Esophagus squamous epithelium (tissue), 5 donors: ENCODE results near the gene ITFG2. TPM values are rescaled to one million over a fixed set of nuclear protein-coding genes. Genes with fewer than 3 reads are reported as not detected.

ENCODE experiments used
- DNase-seq: peaks from one replicate; lab custom pipeline; 2025; lab: John Stamatoyannopoulos, UW
- H3K27ac ChIP-seq, 4 donors: fragments of 200-600 bp; sonication (generic); one replicate each; pipeline ENCODE4 v1.5.1; 2016 to 2019; ENCODE audit warnings: mild to moderate bottlenecking in 1 of 4
- H3K27me3 ChIP-seq, 4 donors: fragments of 200-600 bp; sonication (generic); 1 replicate in 3 of 4; 2 replicates in 1 of 4; pipeline versions ENCODE4 v1.5.1 to v1.6.0; 2017 to 2021; ENCODE audit warnings: antibody characterized with exemption in 1 of 4
- H3K36me3 ChIP-seq, 3 donors: fragments of 200-600 bp; sonication (generic); one replicate each; pipeline ENCODE4 v1.5.1; 2016 to 2019
- H3K4me1 ChIP-seq, 3 donors: fragments of 200-600 bp; sonication (generic); one replicate each; pipeline ENCODE4 v1.5.1; 2017 to 2019
- H3K4me3 ChIP-seq, 4 donors: fragments of 200-600 bp; sonication (generic); 1 replicate in 3 of 4; 2 replicates in 1 of 4; pipeline ENCODE4 v1.5.1; 2016 to 2019; ENCODE audit warnings: mild to moderate bottlenecking in 2 of 4, moderate library complexity in 1 of 4
- H3K9me3 ChIP-seq, 3 donors: fragments of 200-600 bp; sonication (generic); one replicate each; pipeline ENCODE4 v1.5.1; 2016 to 2019
- CTCF ChIP-seq, 6 experiments: fragments of 450-650 bp in 4 of 6; fragments of 200-600 bp in 2 of 6; sonication (generic) in 2 of 6; IDR thresholded peaks; one replicate each; pipeline ENCODE4 v1.5.1; 2016 to 2019; ENCODE audit warnings: antibody characterized with exemption in 6 of 6, mild to moderate bottlenecking in 4 of 6, moderate library complexity in 4 of 6
- POLR2A ChIP-seq, 4 donors: fragments of 450-650 bp; IDR thresholded peaks; one replicate each; pipeline ENCODE4 v1.6.1; 2017; ENCODE audit warnings: antibody characterized with exemption in 4 of 4, mild to moderate bottlenecking in 4 of 4, moderate library complexity in 3 of 4
- WGBS, 2 donors: methylation state at CpG; one replicate each; pipeline ENCODE4 v1.1.5; 2018; 5-methylcytosine and 5-hydroxymethylcytosine counted together
- intact Hi-C: fragments of 100-400 bp; cut with DNase I; formaldehyde crosslinking; loops from one replicate; pipeline ENCODE4 v1.15.0; 2022
- total RNA-seq, 4 donors: library from RNA; depleted of rRNA; stranded (reverse); fragments of >200 nt; gene quantifications; one replicate each; pipeline ENCODE4 v1.1.0, GENCODE V29; 2016
- donor health status: DM: yes; HTN: yes; CAD: no.

Gene ITFG2
- total RNA-seq, 4 donors from 2014 or later, result 14.3 to 27.5 (median 15.7) TPM

- peaks cover 43 to 83% (median 57%) of the 10 kb centered on the region in 3 donors for H3K36me3 ChIP-seq
- peaks cover 13 to 70% (median 45%) of the 10 kb centered on the region in 3 donors for H3K4me1 ChIP-seq
- no peak overlapping the region for H3K4me3 ChIP-seq
- H3K9me3 ChIP-seq, result no peaks in the 10 kb centered on the region
- no peak for DNase-seq
- TF ChIP-seq POLR2A (IDR thresholded peaks at IDR 0.05) (no peak), CTCF (IDR thresholded peaks at IDR 0.05) (no peak)
- 57% methylated on average over 1 to 3 of the region's 3 CpGs for WGBS, 2 donors
- H3K27me3 ChIP-seq, result no peaks in the 10 kb centered on the region
- intact Hi-C loops, result no loop called here
- peak overlapping the region; percentile 47 to 78 (median 70) for H3K27ac ChIP-seq
These were observed 12.4 kb upstream of the ITFG2 start for GRCh38 chr12:2800046-2800570.

- Histone ChIP-seq H3K4me3 (no peak overlapping the region), H3K36me3 (peaks cover 43 to 94% (median 57%) of the 10 kb centered on the region in 3 donors), H3K9me3 (no peaks in the 10 kb centered on the region), H3K4me1 (peaks cover 13 to 65% (median 45%) of the 10 kb centered on the region in 3 donors), H3K27ac (peak overlapping the region; percentile 41 to 78 (median 70)), H3K27me3 (no peaks in the 10 kb centered on the region)
- DNase-seq, result no peak
- intact Hi-C loops, result no loop called here
- TF ChIP-seq CTCF (IDR thresholded peaks at IDR 0.05), result no peak
- WGBS, 2 donors, result 39 to 75% methylated on average over 6 to 12 of the region's 16 CpGs
These were observed 11.3 kb upstream of the ITFG2 start for GRCh38 chr12:2801044-2801783.

GRCh38 chr12:2803635-2804392 lies 8.7 kb upstream of the ITFG2 start:
- Histone ChIP-seq H3K4me1 (peaks cover 13 to 39% (median 19%) of the 10 kb centered on the region in 3 donors), H3K9me3 (no peaks in the 10 kb centered on the region), H3K36me3 (peaks cover 37 to 85% (median 46%) of the 10 kb centered on the region in 3 donors), H3K27me3 (no peaks in the 10 kb centered on the region), H3K27ac (no peak overlapping the region), H3K4me3 (no peak overlapping the region)
- 66 to 68% methylated on average over 5 to 7 of the region's 7 CpGs for WGBS, 2 donors
- TF ChIP-seq CTCF (IDR thresholded peaks at IDR 0.05) (no peak), POLR2A (IDR thresholded peaks at IDR 0.05) (no peak)
- no peak for DNase-seq
- intact Hi-C loops, result no loop called here

- DNase-seq, result no peak
- Histone ChIP-seq H3K36me3 (peaks cover 29 to 78% (median 43%) of the 10 kb centered on the region in 3 donors), H3K27ac (no peak overlapping the region), H3K4me1 (peaks cover 13 to 32% (median 15%) of the 10 kb centered on the region in 3 donors), H3K4me3 (no peak overlapping the region), H3K9me3 (no peaks in the 10 kb centered on the region), H3K27me3 (no peaks in the 10 kb centered on the region)
- intact Hi-C loops, result no loop called here
- TF ChIP-seq CTCF (IDR thresholded peaks at IDR 0.05) (no peak), POLR2A (IDR thresholded peaks at IDR 0.05) (no peak)
- 55 to 65% methylated on average over 5 of the region's 5 CpGs for WGBS, 2 donors
These were observed 7.9 kb upstream of the ITFG2 start for GRCh38 chr12:2804393-2805142.
